Esophagus squamous epithelium (tissue), 5 donors: ENCODE results near the gene CHTF8. TPM values are rescaled to one million over a fixed set of nuclear protein-coding genes. Genes with fewer than 3 reads are reported as not detected.

Source experiments
- DNase-seq: peaks from one replicate; lab custom pipeline; 2025; lab: John Stamatoyannopoulos, UW
- H3K27ac ChIP-seq, 4 donors: fragments of 200-600 bp; sonication (generic); one replicate each; pipeline ENCODE4 v1.5.1; 2016 to 2019; ENCODE audit warnings: mild to moderate bottlenecking in 1 of 4
- H3K27me3 ChIP-seq, 4 donors: fragments of 200-600 bp; sonication (generic); 1 replicate in 3 of 4; 2 replicates in 1 of 4; pipeline versions ENCODE4 v1.5.1 to v1.6.0; 2017 to 2021; ENCODE audit warnings: antibody characterized with exemption in 1 of 4
- H3K36me3 ChIP-seq, 3 donors: fragments of 200-600 bp; sonication (generic); one replicate each; pipeline ENCODE4 v1.5.1; 2016 to 2019
- H3K4me1 ChIP-seq, 3 donors: fragments of 200-600 bp; sonication (generic); one replicate each; pipeline ENCODE4 v1.5.1; 2017 to 2019
- H3K4me3 ChIP-seq, 4 donors: fragments of 200-600 bp; sonication (generic); 1 replicate in 3 of 4; 2 replicates in 1 of 4; pipeline ENCODE4 v1.5.1; 2016 to 2019; ENCODE audit warnings: mild to moderate bottlenecking in 2 of 4, moderate library complexity in 1 of 4
- H3K9me3 ChIP-seq, 3 donors: fragments of 200-600 bp; sonication (generic); one replicate each; pipeline ENCODE4 v1.5.1; 2016 to 2019
- CTCF ChIP-seq, 6 experiments: fragments of 450-650 bp in 4 of 6; fragments of 200-600 bp in 2 of 6; sonication (generic) in 2 of 6; IDR thresholded peaks; one replicate each; pipeline ENCODE4 v1.5.1; 2016 to 2019; ENCODE audit warnings: antibody characterized with exemption in 6 of 6, mild to moderate bottlenecking in 4 of 6, moderate library complexity in 4 of 6
- POLR2A ChIP-seq, 4 donors: fragments of 450-650 bp; IDR thresholded peaks; one replicate each; pipeline ENCODE4 v1.6.1; 2017; ENCODE audit warnings: antibody characterized with exemption in 4 of 4, mild to moderate bottlenecking in 4 of 4, moderate library complexity in 3 of 4
- WGBS, 2 donors: methylation state at CpG; one replicate each; pipeline ENCODE4 v1.1.5; 2018; 5-methylcytosine and 5-hydroxymethylcytosine counted together
- intact Hi-C: fragments of 100-400 bp; cut with DNase I; formaldehyde crosslinking; loops from one replicate; pipeline ENCODE4 v1.15.0; 2022
- total RNA-seq, 4 donors: library from RNA; depleted of rRNA; stranded (reverse); fragments of >200 nt; gene quantifications; one replicate each; pipeline ENCODE4 v1.1.0, GENCODE V29; 2016
- donor health status: DM: yes; HTN: yes; CAD: no.

Gene CHTF8
- total RNA-seq, 4 donors from 2014 or later = 51.2 to 83.4 (median 63.4) TPM

- intact Hi-C loops = loop anchor here (10.0 kb wide), 1 partner anchor 592 kb away; no protein-coding TSS in a partner anchor
- WGBS, 2 donors = 46 to 50% methylated on average over 2 to 5 of the region's 6 CpGs
- Histone ChIP-seq H3K4me1 (peaks cover 0 to 46% (median 8%) of the 10 kb centered on the region in 3 donors), H3K27me3 (no peaks in the 10 kb centered on the region), H3K9me3 (no peaks in the 10 kb centered on the region), H3K36me3 (peaks cover 16 to 93% (median 28%) of the 10 kb centered on the region in 3 donors), H3K4me3 (no peak overlapping the region), H3K27ac (no peak overlapping the region)
- DNase-seq = no peak
- TF ChIP-seq CTCF (IDR thresholded peaks at IDR 0.05) (no peak), POLR2A (IDR thresholded peaks at IDR 0.05) (no peak)
Observed at GRCh38 chr16:69116906-69117305, 15.5 kb downstream of the CHTF8 start.

- Histone ChIP-seq H3K36me3 (peaks cover 19 to 94% (median 28%) of the 10 kb centered on the region in 3 donors), H3K27me3 (no peaks in the 10 kb centered on the region), H3K4me1 (peaks cover 0 to 52% (median 13%) of the 10 kb centered on the region in 3 donors), H3K4me3 (no peak overlapping the region), H3K9me3 (no peaks in the 10 kb centered on the region), H3K27ac (no peak overlapping the region)
- TF ChIP-seq POLR2A (IDR thresholded peaks at IDR 0.05) (no peak), CTCF (IDR thresholded peaks at IDR 0.05) (no peak)
- intact Hi-C loops = loop anchor here (10.0 kb wide), 1 partner anchor 592 kb away; no protein-coding TSS in a partner anchor
- no peak for DNase-seq
- WGBS, 2 donors = 59 to 91% methylated on average over 6 to 7 of the region's 7 CpGs
Observed at GRCh38 chr16:69116256-69116875, 16.0 kb downstream of the CHTF8 start.

GRCh38 chr16:69115837-69116236, 16.6 kb downstream of the CHTF8 start:
- TF ChIP-seq POLR2A (IDR thresholded peaks at IDR 0.05) (no peak), CTCF (IDR thresholded peaks at IDR 0.05) (no peak)
- Histone ChIP-seq H3K4me1 (peaks cover 0 to 55% (median 15%) of the 10 kb centered on the region in 3 donors), H3K9me3 (no peaks in the 10 kb centered on the region), H3K4me3 (no peak overlapping the region), H3K27me3 (no peaks in the 10 kb centered on the region), H3K36me3 (peaks cover 22 to 94% (median 28%) of the 10 kb centered on the region in 3 donors), H3K27ac (no peak overlapping the region)
- intact Hi-C loops = loop anchor here (10.0 kb wide), 1 partner anchor 591 kb away; no protein-coding TSS in a partner anchor
- 23 to 33% methylated on average over 1 of the region's 1 CpG for whole genome bisulfite sequencing, 2 donors
- DNase-seq = no peak

- intact Hi-C loops = loop anchor here (10.0 kb wide), 1 partner anchor 591 kb away; no protein-coding TSS in a partner anchor
- peaks cover 22 to 94% (median 32%) of the 10 kb centered on the region in 3 donors for H3K36me3 ChIP-seq
- DNase-seq = no peak
Observed at GRCh38 chr16:69115361-69115760, 17.0 kb downstream of the CHTF8 start.

More at GRCh38 chr16:69115361-69115760, 17.0 kb downstream of the CHTF8 start:
- 62 to 89% methylated on average over 1 to 3 of the region's 5 CpGs for WGBS, 2 donors
- TF ChIP-seq POLR2A (IDR thresholded peaks at IDR 0.05) (no peak), CTCF (IDR thresholded peaks at IDR 0.05) (no peak)
- H3K9me3 ChIP-seq = no peaks in the 10 kb centered on the region
- no peak overlapping the region for H3K27ac ChIP-seq
- H3K4me1 ChIP-seq = peaks cover 0 to 58% (median 18%) of the 10 kb centered on the region in 3 donors
- H3K27me3 ChIP-seq = no peaks in the 10 kb centered on the region
- H3K4me3 ChIP-seq = no peak overlapping the region
